ENCODE results near the gene CDIPT. TPM values are rescaled to one million over a fixed set of nuclear protein-coding genes. Genes with fewer than 3 reads are reported as not detected.

The CDIPT gene
- total and polyA plus RNA-seq, 2 experiments from 2014 or later: 126 to 181 TPM

GRCh38 chr16:29905668-29906067 is 42.6 kb upstream of the CDIPT start:
- Histone ChIP-seq H2AFZ (no peak overlapping the region), H3K4me3 (no peak overlapping the region), H3K9me2 (ENCODE audit: insufficient read depth) (no peaks in the 10 kb centered on the region), H3K36me3 (ENCODE audit: low read depth) (no peaks in the 10 kb centered on the region; the same call in 1 of the 2 replicates), H3K27ac (no peak overlapping the region), H3K4me2 (ENCODE audit: unreplicated experiment) (no peak overlapping the region), H3F3A (ENCODE audit: insufficient read depth) (peaks cover 14% of the 10 kb centered on the region; the same call in 1 of the 2 replicates), H3K9me3 (ENCODE audit: low read depth) (no peaks in the 10 kb centered on the region), H3K79me2 (ENCODE audit: insufficient read depth) (peaks cover 30% of the 10 kb centered on the region), H3K9ac (no peak overlapping the region), H3K27me3 (replicated peaks; ENCODE audit: insufficient read depth) (no peaks in the 10 kb centered on the region), H3K4me1 (ENCODE audit: insufficient read depth) (peaks cover 9% of the 10 kb centered on the region), H4K20me1 (ENCODE audit: insufficient read depth) (no peaks in the 10 kb centered on the region)
- in situ Hi-C loops (cut with MboI): no loop called here
- DNase-seq: no peak
- 78 to 79% methylated on average over 13 of the region's 13 CpGs for WGBS, 2 experiments (ENCODE audit: low coverage in 1 of 2, low lambda C conversion rate in 2 of 2, missing lambda C conversion rate in 2 of 2)
- TF ChIP-seq EZH2 (IDR thresholded peaks at IDR 0.05; ENCODE audit: insufficient read depth, poor library complexity, severe bottlenecking): no peak
- no peak for TF ChIP-seq EZH2phosphoT487 (IDR thresholded peaks at IDR 0.05; ENCODE audit: insufficient read depth, low read depth)

GRCh38 chr16:29904947-29905346 is 41.9 kb upstream of the CDIPT start:
- no peaks in the 10 kb centered on the region; the same call in 1 of the 2 replicates for H3K36me3 ChIP-seq (ENCODE audit: low read depth)
- no peak overlapping the region for H3K27ac ChIP-seq
- no peak for TF ChIP-seq EZH2phosphoT487 (IDR thresholded peaks at IDR 0.05; ENCODE audit: insufficient read depth, low read depth)
- no peak for TF ChIP-seq EZH2 (IDR thresholded peaks at IDR 0.05; ENCODE audit: insufficient read depth, poor library complexity, severe bottlenecking)
- no peak overlapping the region for H3K4me3 ChIP-seq
- WGBS, 2 experiments (ENCODE audit: low coverage in 1 of 2, low lambda C conversion rate in 2 of 2, missing lambda C conversion rate in 2 of 2): 94 to 96% methylated on average over 7 of the region's 7 CpGs
- no peaks in the 10 kb centered on the region for H3K27me3 ChIP-seq (replicated peaks; ENCODE audit: insufficient read depth)
- H3F3A ChIP-seq (ENCODE audit: insufficient read depth): peaks cover 14% of the 10 kb centered on the region; the same call in 1 of the 2 replicates
- H3K79me2 ChIP-seq (ENCODE audit: insufficient read depth): peaks cover 30% of the 10 kb centered on the region
- peaks cover 9% of the 10 kb centered on the region for H3K4me1 ChIP-seq (ENCODE audit: insufficient read depth)
- H3K9ac ChIP-seq: no peak overlapping the region
- in situ Hi-C loops (cut with MboI): no loop called here
- no peaks in the 10 kb centered on the region for H3K9me2 ChIP-seq (ENCODE audit: insufficient read depth)
- no peaks in the 10 kb centered on the region for H4K20me1 ChIP-seq (ENCODE audit: insufficient read depth)
- H3K4me2 ChIP-seq (ENCODE audit: unreplicated experiment): no peak overlapping the region
- DNase-seq: no peak
- H2AFZ ChIP-seq: no peak overlapping the region
- H3K9me3 ChIP-seq (ENCODE audit: low read depth): no peaks in the 10 kb centered on the region

- DNase-seq: no peak
- in situ Hi-C loops (cut with MboI): no loop called here
- Histone ChIP-seq H3K27ac (no peak overlapping the region), H4K20me1 (ENCODE audit: insufficient read depth) (no peaks in the 10 kb centered on the region), H3K4me3 (no peak overlapping the region), H3K79me2 (ENCODE audit: insufficient read depth) (peaks cover 30% of the 10 kb centered on the region), H3K9me2 (ENCODE audit: insufficient read depth) (no peaks in the 10 kb centered on the region), H3K4me1 (ENCODE audit: insufficient read depth) (peaks cover 9% of the 10 kb centered on the region), H3K4me2 (ENCODE audit: unreplicated experiment) (no peak overlapping the region), H3K9ac (no peak overlapping the region), H3K27me3 (replicated peaks; ENCODE audit: insufficient read depth) (no peaks in the 10 kb centered on the region), H3F3A (ENCODE audit: insufficient read depth) (0 out of 2 replicates have a peak, but pooled peaks cover 5% of the 10 kb centered on the region), H2AFZ (no peak overlapping the region), H3K36me3 (ENCODE audit: low read depth) (no peaks in the 10 kb centered on the region; the same call in 1 of the 2 replicates), H3K9me3 (ENCODE audit: low read depth) (no peaks in the 10 kb centered on the region)
- WGBS, 2 experiments (ENCODE audit: low coverage in 1 of 2, low lambda C conversion rate in 2 of 2, missing lambda C conversion rate in 2 of 2): 58 to 60% methylated on average over 4 of the region's 4 CpGs
- TF ChIP-seq EZH2phosphoT487 (IDR thresholded peaks at IDR 0.05; ENCODE audit: insufficient read depth, low read depth): no peak
- no peak for TF ChIP-seq EZH2 (IDR thresholded peaks at IDR 0.05; ENCODE audit: insufficient read depth, poor library complexity, severe bottlenecking)
Measured at GRCh38 chr16:29903590-29903989, 40.6 kb upstream of the CDIPT start.

DNA sequence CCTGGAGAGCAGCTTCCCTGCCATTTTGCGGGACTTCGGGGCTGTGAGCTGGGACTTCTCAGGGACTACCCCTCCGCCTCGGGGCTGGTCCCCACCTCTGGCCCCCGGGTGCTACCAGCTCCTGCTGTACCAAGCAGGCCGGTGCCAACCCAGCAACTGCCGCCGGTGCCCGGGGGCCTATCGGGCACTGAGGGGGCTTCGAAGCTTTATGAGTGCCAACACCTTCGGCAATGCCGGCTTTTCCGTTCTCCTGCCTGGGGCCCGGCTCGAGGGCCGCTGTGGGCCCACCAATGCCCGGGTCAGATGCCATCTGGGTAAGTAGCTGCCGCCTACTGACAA is 38.5 kb upstream of the CDIPT start:
- H3K4me1 ChIP-seq (ENCODE audit: insufficient read depth): peaks cover 9% of the 10 kb centered on the region
- 91 to 93% methylated on average over 16 to 17 of the region's 19 CpGs for WGBS, 2 experiments (ENCODE audit: low coverage in 1 of 2, low lambda C conversion rate in 2 of 2, missing lambda C conversion rate in 2 of 2)
- H3K36me3 ChIP-seq (ENCODE audit: low read depth): no peaks in the 10 kb centered on the region
- H3K79me2 ChIP-seq (ENCODE audit: insufficient read depth): peaks cover 30% of the 10 kb centered on the region
- no peak overlapping the region for H3K27ac ChIP-seq
- H3K4me2 ChIP-seq (ENCODE audit: unreplicated experiment): peak overlapping the region; percentile 82
- no peaks in the 10 kb centered on the region for H3K9me2 ChIP-seq (ENCODE audit: insufficient read depth)
- no peaks in the 10 kb centered on the region for H3F3A ChIP-seq (ENCODE audit: insufficient read depth)
- H3K9ac ChIP-seq: peak overlapping the region; percentile 78; the same call in 1 of the 2 replicates
- H3K9me3 ChIP-seq (ENCODE audit: low read depth): no peaks in the 10 kb centered on the region
- H4K20me1 ChIP-seq (ENCODE audit: insufficient read depth): no peaks in the 10 kb centered on the region
- H3K4me3 ChIP-seq: peak overlapping the region; percentile 82
- in situ Hi-C loops (cut with MboI): no loop called here
- no peaks in the 10 kb centered on the region for H3K27me3 ChIP-seq (replicated peaks; ENCODE audit: insufficient read depth)
- H2AFZ ChIP-seq: no peak overlapping the region
- no peak for TF ChIP-seq EZH2phosphoT487 (IDR thresholded peaks at IDR 0.05; ENCODE audit: insufficient read depth, low read depth)
- TF ChIP-seq EZH2 (IDR thresholded peaks at IDR 0.05; ENCODE audit: insufficient read depth, poor library complexity, severe bottlenecking): no peak
- DNase-seq: no peak
